Measurements from ENCODE around the gene MRRF.
"Not testable (repeated sequence)": the region's sequence is repeated elsewhere in the genome, so short reads cannot be mapped to it uniquely, and the experiment has no call there.

The MRRF gene

DNA sequence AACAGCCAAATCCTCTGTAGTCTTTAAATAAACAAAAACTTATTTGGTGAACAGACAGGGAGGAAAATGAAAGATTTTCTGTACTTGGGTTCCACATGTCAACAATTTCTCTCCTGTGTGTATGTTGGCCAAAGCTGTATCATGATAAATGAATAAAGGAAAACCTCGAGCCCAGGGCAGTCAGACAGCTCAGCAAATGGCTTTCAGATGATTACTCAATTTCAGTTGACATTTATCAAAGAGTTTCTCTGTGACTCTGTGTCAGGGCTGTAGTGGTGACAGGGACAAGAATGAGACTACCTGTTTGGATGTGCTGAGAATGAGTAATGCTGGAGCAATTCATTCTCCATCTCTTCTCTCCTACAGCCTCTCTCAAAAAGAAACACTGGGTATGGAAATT is 60.4 kb downstream of the MRRF start:
- Histone ChIP-seq H3K9me3 (ENCODE audit: severe bottlenecking) (no peaks in the 10 kb centered on the region), H3K36me3 (peaks cover 12% of the 10 kb centered on the region; the same call in 1 of the 2 replicates)

DNA sequence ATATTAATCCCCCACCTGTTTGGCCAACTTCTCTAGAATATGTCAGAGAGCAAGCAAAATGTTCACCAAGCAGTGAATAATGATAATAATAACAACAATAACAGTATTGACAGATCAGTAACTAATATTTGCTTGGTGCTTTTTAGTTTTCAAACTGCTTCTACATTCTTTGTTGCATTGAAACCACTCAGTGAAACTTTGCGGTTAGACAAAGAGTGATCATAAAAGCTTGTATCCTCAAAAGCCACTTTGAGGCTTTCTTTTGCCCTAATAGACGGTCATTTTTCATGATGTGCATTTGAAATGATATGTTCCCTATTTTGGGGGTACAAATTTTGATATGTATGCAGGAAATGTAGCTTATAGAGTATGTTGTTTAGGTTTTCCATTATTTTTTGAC is 62.5 kb downstream of the MRRF start:
- TF ChIP-seq, protein P1, sequence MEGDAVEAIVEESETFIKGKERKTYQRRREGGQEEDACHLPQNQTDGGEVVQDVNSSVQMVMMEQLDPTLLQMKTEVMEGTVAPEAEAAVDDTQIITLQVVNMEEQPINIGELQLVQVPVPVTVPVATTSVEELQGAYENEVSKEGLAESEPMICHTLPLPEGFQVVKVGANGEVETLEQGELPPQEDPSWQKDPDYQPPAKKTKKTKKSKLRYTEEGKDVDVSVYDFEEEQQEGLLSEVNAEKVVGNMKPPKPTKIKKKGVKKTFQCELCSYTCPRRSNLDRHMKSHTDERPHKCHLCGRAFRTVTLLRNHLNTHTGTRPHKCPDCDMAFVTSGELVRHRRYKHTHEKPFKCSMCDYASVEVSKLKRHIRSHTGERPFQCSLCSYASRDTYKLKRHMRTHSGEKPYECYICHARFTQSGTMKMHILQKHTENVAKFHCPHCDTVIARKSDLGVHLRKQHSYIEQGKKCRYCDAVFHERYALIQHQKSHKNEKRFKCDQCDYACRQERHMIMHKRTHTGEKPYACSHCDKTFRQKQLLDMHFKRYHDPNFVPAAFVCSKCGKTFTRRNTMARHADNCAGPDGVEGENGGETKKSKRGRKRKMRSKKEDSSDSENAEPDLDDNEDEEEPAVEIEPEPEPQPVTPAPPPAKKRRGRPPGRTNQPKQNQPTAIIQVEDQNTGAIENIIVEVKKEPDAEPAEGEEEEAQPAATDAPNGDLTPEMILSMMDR (IDR thresholded peaks at IDR 0.05; ENCODE audit: low read depth, low read length): no peak
- peaks cover 11% of the 10 kb centered on the region; the same call in 1 of the 2 replicates for H3K36me3 ChIP-seq
- DNase-seq: no peak
- H3K27me3 ChIP-seq (ENCODE audit: insufficient read depth, low read depth, severe bottlenecking): no peaks in the 10 kb centered on the region
- H3K27ac ChIP-seq: no peak overlapping the region
- no peaks in the 10 kb centered on the region for H3K9me3 ChIP-seq (ENCODE audit: severe bottlenecking)
- no peak overlapping the region for H3K4me3 ChIP-seq (ENCODE audit: low read depth, low read length)

More for the DNA sequence above, 60.4 kb downstream of the MRRF start:
- no peak for DNase-seq
- no peak overlapping the region for H3K27ac ChIP-seq
- TF ChIP-seq, protein P1 (IDR thresholded peaks at IDR 0.05; ENCODE audit: low read depth, low read length): no peak
- H3K27me3 ChIP-seq (ENCODE audit: insufficient read depth, low read depth, severe bottlenecking): no peaks in the 10 kb centered on the region
- no peak overlapping the region for H3K4me3 ChIP-seq (ENCODE audit: low read depth, low read length)

DNA sequence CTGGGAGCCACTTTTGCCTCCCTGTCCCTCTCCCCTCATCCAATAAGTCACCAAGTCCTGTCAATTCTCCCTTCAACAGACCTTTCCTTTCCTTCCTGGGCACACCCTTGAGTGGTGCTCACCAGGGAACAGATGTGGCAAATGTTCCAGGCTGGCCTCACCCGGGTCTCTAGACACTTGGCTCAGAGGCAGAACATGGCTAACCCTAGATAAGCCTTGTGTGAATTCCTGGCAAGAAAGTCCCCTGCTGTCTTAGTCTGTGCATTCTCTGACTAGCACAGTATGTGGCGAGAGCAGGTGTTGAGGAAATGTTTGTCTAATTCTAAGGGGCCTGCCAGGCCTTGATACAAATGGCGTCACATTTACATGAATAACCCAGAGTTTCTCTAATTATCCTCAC is 64.9 kb downstream of the MRRF start:
- no peaks in the 10 kb centered on the region for H3K27me3 ChIP-seq (ENCODE audit: insufficient read depth, low read depth, severe bottlenecking)
- DNase-seq: no peak
- TF ChIP-seq, protein P1 (IDR thresholded peaks at IDR 0.05; ENCODE audit: low read depth, low read length): no peak
- H3K9me3 ChIP-seq (ENCODE audit: severe bottlenecking): no peaks in the 10 kb centered on the region
- H3K27ac ChIP-seq: no peak overlapping the region
- H3K36me3 ChIP-seq: no peaks in the 10 kb centered on the region
- H3K4me3 ChIP-seq (ENCODE audit: low read depth, low read length): no peak overlapping the region

DNA sequence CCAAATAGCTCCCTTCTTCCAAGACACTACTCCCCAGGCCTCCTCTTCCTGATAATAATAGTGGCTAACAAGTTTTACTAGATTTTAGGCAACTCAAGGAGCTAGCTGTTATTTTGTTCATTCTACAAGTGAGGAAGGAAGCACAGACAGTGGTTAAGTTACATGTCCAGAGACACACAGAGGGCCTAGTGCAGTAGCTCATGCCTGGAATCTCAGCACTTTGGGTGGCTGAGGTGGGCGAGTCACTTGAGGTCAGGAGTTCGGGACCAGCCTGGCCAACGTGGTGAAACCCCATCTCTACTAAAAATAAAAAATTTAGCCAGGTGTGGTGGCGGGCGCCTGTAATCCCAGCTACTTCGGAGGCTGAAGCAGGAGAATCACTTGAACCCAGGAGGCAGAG is 65.8 kb downstream of the MRRF start:
- DNase-seq; H3K27ac ChIP-seq; H3K4me3 ChIP-seq (ENCODE audit: low read depth, low read length); H3K9me3 ChIP-seq (ENCODE audit: severe bottlenecking); H3K36me3 ChIP-seq; H3K27me3 ChIP-seq (ENCODE audit: insufficient read depth, low read depth, severe bottlenecking): not testable (repeated sequence)

DNA sequence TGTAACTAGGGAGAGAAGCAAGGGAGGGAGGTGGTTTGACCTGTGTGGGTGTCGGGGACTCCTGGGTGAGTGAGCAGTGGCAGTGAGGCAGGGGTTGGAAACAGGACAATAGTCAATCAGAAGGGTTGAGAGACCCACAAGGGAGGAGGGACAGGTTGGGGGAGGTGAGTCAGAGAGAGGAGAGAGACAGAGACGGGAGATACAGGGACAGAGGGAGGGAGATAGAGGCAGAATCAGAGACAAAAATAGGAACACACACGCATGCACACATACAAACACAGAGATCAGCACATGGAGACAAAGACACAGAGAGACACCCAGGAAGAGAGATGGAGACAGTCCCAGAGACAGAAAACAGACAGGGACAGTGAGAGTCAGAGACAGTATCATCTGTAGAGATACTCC is 66.8 kb downstream of the MRRF start:
- no peaks in the 10 kb centered on the region for H3K27me3 ChIP-seq (ENCODE audit: insufficient read depth, low read depth, severe bottlenecking)
- no peak overlapping the region for H3K27ac ChIP-seq
- TF ChIP-seq, protein P1 (IDR thresholded peaks at IDR 0.05; ENCODE audit: low read depth, low read length): no peak
- no peaks in the 10 kb centered on the region for H3K36me3 ChIP-seq
- no peaks in the 10 kb centered on the region for H3K9me3 ChIP-seq (ENCODE audit: severe bottlenecking)
- H3K4me3 ChIP-seq (ENCODE audit: low read depth, low read length): no peak overlapping the region
- DNase-seq: no peak

DNA sequence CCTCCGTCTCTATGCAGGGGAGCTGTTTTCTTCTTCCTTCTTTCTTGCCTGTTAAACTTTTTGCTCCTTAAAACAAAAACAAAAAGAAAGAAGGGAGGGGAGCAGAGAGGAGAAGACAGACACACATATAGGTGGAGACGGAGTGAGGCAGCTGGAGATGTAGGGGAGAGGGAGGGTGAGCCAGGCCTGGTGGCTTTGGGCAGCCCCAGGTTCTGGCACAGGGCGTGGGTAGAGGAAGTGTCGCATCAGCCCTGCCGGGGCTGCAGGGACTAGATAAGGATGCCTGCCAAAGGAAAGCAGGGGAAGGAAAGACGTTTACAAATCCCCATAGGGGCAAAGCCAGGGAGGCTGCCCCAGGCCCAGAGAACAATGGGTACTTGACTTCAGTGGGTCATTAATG is 67.4 kb downstream of the MRRF start:
- no peaks in the 10 kb centered on the region for H3K36me3 ChIP-seq
- DNase-seq: no peak
- no peak overlapping the region for H3K27ac ChIP-seq
- H3K27me3 ChIP-seq (ENCODE audit: insufficient read depth, low read depth, severe bottlenecking): no peaks in the 10 kb centered on the region
- H3K4me3 ChIP-seq (ENCODE audit: low read depth, low read length): no peak overlapping the region
- no peaks in the 10 kb centered on the region for H3K9me3 ChIP-seq (ENCODE audit: severe bottlenecking)
- TF ChIP-seq, protein P1 (IDR thresholded peaks at IDR 0.05; ENCODE audit: low read depth, low read length): no peak

All from WERI-Rb-1 (cell line).